ENCODE results near the gene P2RY12. TPM values are rescaled to one million over a fixed set of nuclear protein-coding genes. Genes with fewer than 3 reads are reported as not detected.
"Not testable (repeated sequence)": the region's sequence is repeated elsewhere in the genome, so short reads cannot be mapped to it uniquely, and the experiment has no call there.

P2RY12 gene
- total RNA-seq, 2 experiments from 2014 or later: not detected

DNA sequence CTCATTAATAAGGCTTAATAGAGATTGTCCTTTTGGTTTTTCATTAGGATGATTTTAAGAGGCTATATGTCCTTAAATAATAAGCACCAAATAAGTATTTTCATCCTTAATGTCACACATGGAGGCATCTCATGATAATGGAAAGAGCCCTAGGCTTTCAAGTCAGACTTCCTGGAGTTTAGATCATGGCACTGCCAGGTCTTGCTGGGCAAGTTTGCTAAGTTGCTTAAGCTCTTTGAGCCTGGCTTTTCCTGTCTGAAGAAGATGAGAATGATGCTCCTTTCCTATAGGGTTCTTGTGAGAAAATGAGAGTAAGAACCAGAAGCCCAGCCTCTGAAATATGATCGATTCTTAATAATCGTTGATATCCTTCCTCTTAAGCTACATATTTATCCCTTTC lies 23.4 kb upstream of the P2RY12 start:
- Mint-ChIP-seq H3K4me1 (no peaks in the 10 kb centered on the region), H3K27me3 (no peaks in the 10 kb centered on the region), H3K9me3 (no peaks in the 10 kb centered on the region), H3K36me3 (ENCODE audit: low read depth) (no peaks in the 10 kb centered on the region), H3K4me3 (no peak overlapping the region), H3K27ac (no peak overlapping the region)
- POLR2A ChIA-PET: no interaction called here
- CTCF ChIA-PET: no interaction called here
- no peak for DNase-seq

DNA sequence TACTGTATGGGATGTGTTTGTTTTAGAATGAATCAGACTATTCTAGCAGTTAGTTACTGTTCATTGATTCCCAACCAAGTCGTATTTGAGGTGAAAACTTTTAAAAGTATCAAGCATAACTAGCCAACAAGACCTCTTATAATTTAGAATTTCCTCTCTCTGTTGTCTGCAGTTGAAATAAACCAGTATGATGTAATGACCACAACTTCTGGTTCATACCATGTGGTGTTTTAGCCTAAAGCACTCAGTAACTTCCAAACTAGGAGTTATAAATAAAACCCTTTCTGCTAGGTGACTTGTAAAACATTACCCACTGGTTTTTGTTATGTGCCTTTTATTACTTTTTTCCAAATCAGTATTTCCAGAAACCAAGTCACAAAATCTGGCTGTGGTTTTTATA lies 19.8 kb upstream of the P2RY12 start:
- POLR2A ChIA-PET: no interaction called here
- H3K36me3 Mint-ChIP-seq (ENCODE audit: low read depth): no peaks in the 10 kb centered on the region
- no peak for DNase-seq

DNA sequence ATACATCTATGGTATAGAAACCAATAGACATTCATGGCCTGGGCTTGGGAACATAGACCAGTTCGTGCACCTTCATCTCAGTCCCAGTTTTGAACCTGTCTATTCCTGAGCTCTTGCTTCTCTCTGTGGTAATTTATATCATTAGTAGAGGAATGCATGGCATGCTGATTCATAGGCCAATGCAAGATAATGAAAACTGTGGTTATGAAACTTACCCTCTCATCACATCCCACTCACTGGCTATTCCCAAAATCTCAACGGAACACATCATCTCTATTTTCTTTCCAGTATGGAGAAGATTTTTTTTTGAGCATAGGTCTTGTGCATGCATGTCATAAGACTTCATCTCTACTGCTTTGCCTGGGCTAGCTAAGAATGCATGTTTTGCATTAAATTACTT lies 18.7 kb upstream of the P2RY12 start:
- ChIA-PET POLR2A (no interaction called here), CTCF (interaction anchor here (0.7 kb wide), 1 partner anchor 15 kb away, joined by 3 read pairs; no protein-coding TSS in a partner anchor)
- DNase-seq: no peak
- H3K27ac Mint-ChIP-seq: no peak overlapping the region
- no peaks in the 10 kb centered on the region for H3K27me3 Mint-ChIP-seq
- H3K4me3 Mint-ChIP-seq: no peak overlapping the region
- H3K9me3 Mint-ChIP-seq: no peaks in the 10 kb centered on the region
- no peaks in the 10 kb centered on the region for H3K36me3 Mint-ChIP-seq (ENCODE audit: low read depth)
- H3K4me1 Mint-ChIP-seq: peaks cover 2% of the 10 kb centered on the region

More for the DNA sequence above, 19.8 kb upstream of the P2RY12 start:
- Mint-ChIP-seq H3K4me3 (no peak overlapping the region), H3K27me3 (no peaks in the 10 kb centered on the region), H3K27ac (no peak overlapping the region), H3K4me1 (peaks cover 2% of the 10 kb centered on the region), H3K9me3 (no peaks in the 10 kb centered on the region)
- CTCF ChIA-PET: no interaction called here

DNA sequence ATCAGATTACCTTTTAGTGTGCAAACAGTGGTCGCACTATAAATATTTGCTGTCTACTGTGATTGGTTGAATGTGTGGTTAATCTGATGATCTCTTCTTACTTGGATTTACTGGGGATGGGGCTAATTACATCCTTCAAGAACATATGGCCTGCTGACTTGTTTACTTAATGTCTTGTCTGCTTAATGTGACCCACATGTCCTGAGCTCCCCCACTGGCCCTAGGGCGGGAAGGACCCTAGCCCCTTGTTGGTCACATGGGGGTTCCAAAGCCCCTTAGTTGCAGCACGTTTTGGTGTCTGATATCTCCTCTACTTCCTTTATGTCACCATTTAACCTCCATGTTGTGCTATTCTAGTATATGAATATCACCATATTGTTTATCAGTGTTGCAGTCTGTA lies 17.8 kb upstream of the P2RY12 start:
- H3K27ac Mint-ChIP-seq: no peak overlapping the region
- no peak for DNase-seq
- no peaks in the 10 kb centered on the region for H3K36me3 Mint-ChIP-seq (ENCODE audit: low read depth)
- ChIA-PET POLR2A (no interaction called here), CTCF (no interaction called here)
- no peak overlapping the region for H3K4me3 Mint-ChIP-seq
- peaks cover 2% of the 10 kb centered on the region for H3K4me1 Mint-ChIP-seq
- no peaks in the 10 kb centered on the region for H3K27me3 Mint-ChIP-seq
- no peaks in the 10 kb centered on the region for H3K9me3 Mint-ChIP-seq

DNA sequence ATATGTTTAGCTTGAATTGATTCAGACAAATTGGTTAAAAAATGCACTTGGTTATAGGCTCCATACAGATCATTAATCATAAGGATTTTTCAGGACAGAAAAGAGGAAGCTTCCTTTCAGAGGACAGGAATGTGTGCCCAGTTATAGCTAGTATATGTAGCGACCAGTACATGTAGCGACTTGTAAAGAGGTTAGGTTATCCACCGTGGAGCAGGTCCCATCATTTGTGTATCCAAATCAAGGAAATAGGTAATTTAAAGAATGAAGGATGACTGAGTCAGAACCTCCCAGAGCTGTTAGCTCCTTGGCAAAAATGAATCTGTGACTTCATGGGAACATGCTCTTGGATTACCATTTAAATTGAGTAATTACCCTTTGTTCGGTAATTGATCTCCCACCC lies 15.8 kb upstream of the P2RY12 start:
- Mint-ChIP-seq H3K4me3 (no peak overlapping the region), H3K4me1 (peaks cover 2% of the 10 kb centered on the region), H3K9me3 (no peaks in the 10 kb centered on the region), H3K27me3 (no peaks in the 10 kb centered on the region), H3K27ac (no peak overlapping the region), H3K36me3 (ENCODE audit: low read depth) (no peaks in the 10 kb centered on the region)
- POLR2A ChIA-PET: no interaction called here
- DNase-seq: no peak
- CTCF ChIA-PET: no interaction called here

DNA sequence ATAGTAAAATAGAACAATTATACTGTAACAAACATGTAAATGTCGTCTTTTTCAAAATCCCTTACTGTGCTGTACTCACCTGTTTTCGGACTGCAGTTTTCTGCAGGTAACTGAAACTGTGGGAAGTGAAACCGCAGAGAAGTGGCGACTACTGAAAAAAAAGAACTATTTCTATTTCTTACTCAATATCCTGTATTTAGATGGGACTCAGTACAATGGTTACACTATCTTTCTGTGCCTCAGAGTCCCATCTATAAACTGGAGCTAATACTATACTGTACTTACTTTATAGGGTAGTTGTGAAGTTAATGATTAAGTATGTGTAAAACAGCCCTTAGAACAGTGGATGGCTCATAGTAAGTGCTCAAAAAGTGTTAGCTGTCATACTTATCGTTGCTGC lies 14.3 kb upstream of the P2RY12 start:
- ChIA-PET POLR2A (no interaction called here), CTCF (no interaction called here)
- Mint-ChIP-seq H3K27ac (no peak overlapping the region), H3K36me3 (ENCODE audit: low read depth) (no peaks in the 10 kb centered on the region), H3K4me1 (peaks cover 2% of the 10 kb centered on the region), H3K9me3 (no peaks in the 10 kb centered on the region), H3K27me3 (no peaks in the 10 kb centered on the region), H3K4me3 (no peak overlapping the region)
- no peak for DNase-seq

DNA sequence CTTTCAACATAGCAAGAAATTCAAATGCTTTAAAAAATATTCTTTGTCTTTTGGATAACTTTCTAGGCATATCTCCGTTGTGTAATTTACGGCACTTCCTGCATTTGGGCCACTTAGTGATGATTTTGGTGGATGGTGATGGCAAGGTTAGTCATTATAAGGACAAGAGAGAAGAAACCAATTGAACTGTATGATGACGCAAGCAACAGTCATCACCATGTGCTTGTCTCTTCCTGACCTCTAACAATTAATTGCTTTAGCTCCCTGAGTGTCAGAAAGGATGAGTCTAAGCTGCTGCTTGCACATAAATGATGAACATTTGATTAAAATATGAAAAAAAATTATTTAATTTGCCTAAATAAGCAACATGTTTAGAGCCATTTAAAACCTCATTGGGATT lies 11.3 kb upstream of the P2RY12 start:
- no peaks in the 10 kb centered on the region for H3K36me3 Mint-ChIP-seq (ENCODE audit: low read depth)
- no peaks in the 10 kb centered on the region for H3K9me3 Mint-ChIP-seq
- H3K4me3 Mint-ChIP-seq: no peak overlapping the region
- no peak for DNase-seq
- CTCF ChIA-PET: no interaction called here
- H3K27me3 Mint-ChIP-seq: peaks cover 3% of the 10 kb centered on the region
- no peaks in the 10 kb centered on the region for H3K4me1 Mint-ChIP-seq
- H3K27ac Mint-ChIP-seq: no peak overlapping the region
- POLR2A ChIA-PET: no interaction called here

DNA sequence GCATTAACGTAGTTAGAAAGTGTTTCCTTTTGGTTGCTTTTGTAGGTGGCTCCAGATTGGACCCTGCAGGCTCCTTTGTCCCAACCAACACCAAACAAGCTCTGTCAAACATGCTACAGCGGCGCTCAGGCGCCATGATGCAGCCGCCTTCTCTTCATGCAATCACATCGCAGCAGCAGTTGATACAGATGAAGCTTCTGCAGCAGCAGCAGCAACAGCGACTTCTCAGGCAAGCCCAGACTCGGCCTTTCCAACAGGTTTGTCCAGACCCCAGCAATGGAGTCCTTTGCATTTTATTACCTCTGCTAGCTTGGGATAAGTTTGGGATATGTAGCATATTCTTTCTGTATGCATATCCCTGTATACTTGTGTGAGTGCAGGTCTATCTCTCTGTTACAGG lies 10.1 kb upstream of the P2RY12 start:
- ChIA-PET CTCF (no interaction called here), POLR2A (no interaction called here)
- H3K4me1 Mint-ChIP-seq: no peaks in the 10 kb centered on the region
- no peak overlapping the region for H3K27ac Mint-ChIP-seq
- no peaks in the 10 kb centered on the region for H3K9me3 Mint-ChIP-seq
- no peak overlapping the region for H3K4me3 Mint-ChIP-seq
- H3K36me3 Mint-ChIP-seq (ENCODE audit: low read depth): no peaks in the 10 kb centered on the region
- DNase-seq: no peak
- H3K27me3 Mint-ChIP-seq: peaks cover 3% of the 10 kb centered on the region

DNA sequence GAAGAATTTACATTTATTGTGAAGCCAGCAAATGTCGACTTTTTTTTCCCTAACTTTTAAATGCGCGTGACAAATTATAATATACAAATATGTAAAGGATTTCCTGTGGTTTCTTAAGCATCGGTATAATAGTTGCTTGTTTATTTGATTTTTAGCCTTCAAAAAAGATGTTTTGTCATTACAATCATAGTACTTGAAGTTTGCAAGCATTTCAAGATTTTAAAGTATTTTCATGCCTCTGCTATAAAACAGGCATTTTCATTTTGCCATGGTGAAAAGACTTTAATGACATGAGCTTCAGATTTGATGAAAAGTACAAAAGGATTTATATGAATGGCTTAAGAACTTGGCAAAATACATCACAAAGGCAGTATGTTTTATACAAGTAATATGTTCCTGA lies 9.4 kb upstream of the P2RY12 start:
- Mint-ChIP-seq H3K27ac (no peak overlapping the region), H3K4me3 (no peak overlapping the region), H3K4me1 (no peaks in the 10 kb centered on the region), H3K27me3 (peaks cover 3% of the 10 kb centered on the region), H3K9me3 (no peaks in the 10 kb centered on the region), H3K36me3 (ENCODE audit: low read depth) (no peaks in the 10 kb centered on the region)
- no peak for DNase-seq
- CTCF ChIA-PET: no interaction called here
- POLR2A ChIA-PET: no interaction called here

DNA sequence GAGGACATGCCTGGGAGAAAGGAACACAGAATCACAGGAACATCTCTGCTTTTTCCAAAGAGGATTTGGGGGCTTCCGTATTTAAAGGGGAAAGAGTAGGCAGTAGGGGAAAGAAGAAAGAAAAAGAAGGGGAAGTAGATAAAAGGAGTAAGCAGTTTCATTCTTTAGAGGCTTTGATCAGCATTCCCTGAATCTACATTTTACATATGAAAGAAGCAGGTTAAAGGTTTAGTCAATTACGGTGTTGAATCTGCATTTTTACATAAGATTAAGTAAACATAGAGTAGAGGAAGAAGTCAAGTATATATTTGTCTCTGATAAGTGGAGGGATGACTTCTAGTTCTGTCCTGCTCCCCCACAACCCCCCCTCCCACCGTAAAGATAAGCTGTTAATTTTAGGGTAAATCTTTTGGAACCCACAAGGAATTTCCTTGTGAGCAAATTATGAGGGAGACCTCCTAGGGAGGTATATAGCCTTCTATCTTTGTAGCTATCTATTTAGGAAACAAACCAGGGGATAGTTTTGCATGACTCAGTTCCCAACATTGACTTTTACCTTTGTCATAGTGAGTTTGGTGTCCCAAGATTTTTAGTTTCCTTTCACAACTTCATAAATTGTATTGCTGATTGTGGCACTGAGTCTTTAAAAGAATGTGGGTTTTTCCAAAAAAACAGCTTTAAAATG lies 8.7 kb upstream of the P2RY12 start:
- H3K9me3 Mint-ChIP-seq: no peaks in the 10 kb centered on the region
- ChIA-PET POLR2A (no interaction called here), CTCF (no interaction called here)
- no peaks in the 10 kb centered on the region for H3K36me3 Mint-ChIP-seq (ENCODE audit: low read depth)
- no peaks in the 10 kb centered on the region for H3K4me1 Mint-ChIP-seq
- H3K4me3 Mint-ChIP-seq: no peak overlapping the region
- no peak overlapping the region for H3K27ac Mint-ChIP-seq
- peaks cover 3% of the 10 kb centered on the region for H3K27me3 Mint-ChIP-seq
- DNase-seq: no peak

DNA sequence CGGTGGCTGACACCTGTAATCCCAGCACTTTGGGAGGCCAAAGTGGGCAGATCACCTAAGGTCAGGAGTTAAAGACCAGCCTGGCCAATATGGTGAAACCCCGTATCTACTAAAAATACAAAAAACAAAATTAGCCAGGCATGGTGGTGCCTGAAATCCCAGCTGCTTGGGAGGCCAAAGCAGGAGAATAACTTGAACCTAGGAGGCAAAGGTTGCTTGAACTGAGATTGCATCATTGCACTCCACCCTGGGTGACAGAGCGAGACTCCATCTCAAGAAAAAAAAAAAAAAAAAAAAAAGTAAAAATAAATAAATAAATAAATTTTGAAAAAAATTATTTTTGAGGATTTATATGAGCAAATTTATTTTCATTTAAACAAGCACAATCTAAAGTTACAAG lies 7.6 kb upstream of the P2RY12 start:
- CTCF ChIA-PET; DNase-seq; H3K27ac Mint-ChIP-seq; H3K36me3 Mint-ChIP-seq (ENCODE audit: low read depth); POLR2A ChIA-PET; H3K9me3 Mint-ChIP-seq; H3K4me3 Mint-ChIP-seq; H3K4me1 Mint-ChIP-seq; H3K27me3 Mint-ChIP-seq: not testable (repeated sequence)

DNA sequence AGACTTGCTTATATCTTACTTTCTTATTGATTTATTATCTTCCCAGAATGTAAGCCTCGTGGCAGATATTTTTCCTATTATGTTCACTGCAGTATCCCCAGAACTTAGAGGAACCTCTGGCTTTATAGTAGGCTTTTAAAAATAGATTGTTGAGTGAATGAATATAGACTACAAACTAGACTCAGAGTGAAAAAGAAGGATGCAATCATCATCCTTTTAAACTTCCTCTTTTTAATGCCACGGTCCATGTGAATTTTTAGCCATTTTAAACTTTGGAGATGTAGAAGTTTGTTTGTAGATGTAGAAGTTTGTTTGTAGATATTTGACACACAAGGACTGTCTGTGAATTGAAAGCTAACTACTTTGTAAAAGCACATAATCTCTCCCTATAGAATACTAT lies 7.2 kb upstream of the P2RY12 start:
- no peak for DNase-seq
- Mint-ChIP-seq H3K9me3 (no peaks in the 10 kb centered on the region), H3K4me3 (no peak overlapping the region), H3K4me1 (peaks cover 4% of the 10 kb centered on the region), H3K27ac (no peak overlapping the region), H3K36me3 (ENCODE audit: low read depth) (no peaks in the 10 kb centered on the region), H3K27me3 (peaks cover 3% of the 10 kb centered on the region)
- POLR2A ChIA-PET: no interaction called here
- CTCF ChIA-PET: no interaction called here

DNA sequence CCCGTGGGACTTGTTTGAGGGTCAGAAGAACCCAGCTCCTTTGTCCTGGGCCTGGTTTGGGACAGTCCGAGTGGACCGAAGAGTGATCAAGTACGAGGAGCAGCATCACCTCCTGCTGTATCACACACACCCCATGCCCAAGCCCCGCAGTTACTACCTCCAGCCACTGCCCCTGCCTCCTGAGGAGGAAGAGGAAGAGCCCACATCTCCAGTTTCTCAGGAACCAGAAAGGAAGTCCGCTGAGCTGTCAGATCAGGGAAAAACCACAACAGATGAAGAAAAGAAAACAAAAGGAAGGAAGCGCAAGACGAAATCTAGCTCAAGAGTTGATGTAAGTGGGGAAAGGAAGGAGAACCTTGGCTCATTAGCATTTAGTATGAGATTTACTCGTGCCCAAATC lies 3.3 kb upstream of the P2RY12 start:
- Mint-ChIP-seq H3K27ac (no peak overlapping the region), H3K27me3 (no peaks in the 10 kb centered on the region), H3K4me3 (no peak overlapping the region), H3K9me3 (no peaks in the 10 kb centered on the region), H3K36me3 (ENCODE audit: low read depth) (no peaks in the 10 kb centered on the region), H3K4me1 (peaks cover 12% of the 10 kb centered on the region)
- CTCF ChIA-PET: interaction anchor here (1.0 kb wide), 1 partner anchor 15 kb away, joined by 3 read pairs; no protein-coding TSS in a partner anchor
- no peak for DNase-seq
- POLR2A ChIA-PET: no interaction called here

DNA sequence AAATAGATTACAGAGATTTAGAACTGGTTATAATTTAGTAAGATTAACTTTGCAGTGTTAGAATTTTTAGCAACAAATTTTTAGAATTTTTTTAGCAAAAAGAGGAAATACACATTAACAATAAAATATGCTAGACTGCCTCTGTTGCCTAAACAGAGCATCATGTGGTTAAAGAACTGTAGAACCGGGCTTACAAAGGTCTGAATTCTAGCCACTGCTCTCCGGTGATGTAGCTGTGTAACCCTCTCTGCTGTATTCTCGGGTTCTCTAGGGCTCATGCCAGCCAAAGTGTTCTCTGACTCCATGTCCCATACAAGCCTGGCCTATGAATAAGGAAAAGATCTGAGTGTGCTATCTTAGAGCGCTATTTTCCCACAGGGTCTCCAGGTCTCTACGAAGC lies 2.9 kb upstream of the P2RY12 start:
- CTCF ChIA-PET: no interaction called here

DNA sequence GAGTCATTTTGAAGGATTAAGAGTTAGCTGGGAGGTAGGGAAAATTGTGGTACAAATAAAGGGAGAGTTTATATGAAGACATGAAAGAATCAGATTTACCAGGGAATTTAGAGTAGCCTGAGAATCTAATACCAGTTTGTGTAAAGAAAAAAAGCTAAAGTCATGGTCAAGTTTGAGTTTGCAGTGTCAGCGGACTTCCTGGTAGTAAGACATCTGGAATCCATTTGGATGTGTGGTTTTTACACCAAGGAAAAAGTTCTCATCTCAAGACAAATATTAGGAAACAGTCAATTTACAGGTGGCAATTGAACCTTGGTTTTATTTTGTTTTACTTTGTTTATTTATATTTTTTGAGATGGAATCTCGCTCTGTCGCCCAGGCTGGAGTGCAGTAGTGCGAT lies 1.5 kb upstream of the P2RY12 start:
- Mint-ChIP-seq H3K27ac (no peak overlapping the region), H3K9me3 (no peaks in the 10 kb centered on the region), H3K27me3 (no peaks in the 10 kb centered on the region), H3K4me3 (no peak overlapping the region), H3K4me1 (peaks cover 14% of the 10 kb centered on the region), H3K36me3 (ENCODE audit: low read depth) (no peaks in the 10 kb centered on the region)
- POLR2A ChIA-PET: no interaction called here
- CTCF ChIA-PET: no interaction called here
- no peak for DNase-seq

More for the DNA sequence above, 2.9 kb upstream of the P2RY12 start:
- no peaks in the 10 kb centered on the region for H3K27me3 Mint-ChIP-seq
- POLR2A ChIA-PET: no interaction called here
- H3K36me3 Mint-ChIP-seq (ENCODE audit: low read depth): no peaks in the 10 kb centered on the region
- no peak overlapping the region for H3K4me3 Mint-ChIP-seq
- no peaks in the 10 kb centered on the region for H3K9me3 Mint-ChIP-seq
- DNase-seq: no peak
- peaks cover 14% of the 10 kb centered on the region for H3K4me1 Mint-ChIP-seq
- H3K27ac Mint-ChIP-seq: no peak overlapping the region
